ENCODE data around the gene REL.

GRCh38 chr2:60957643-60958042 is 76.3 kb downstream of the REL start:
- TF ChIP-seq PATZ1 (CRISPR knock-in tag; IDR thresholded peaks at IDR 0.05; ENCODE audit: borderline replicate concordance): no peak
- TF ChIP-seq PPARA (CRISPR knock-in tag; IDR thresholded peaks at IDR 0.05; ENCODE audit: borderline replicate concordance): no peak
- TF ChIP-seq SNAI2 (CRISPR knock-in tag; IDR thresholded peaks at IDR 0.05): no peak
- no peak for TF ChIP-seq ZFP30 (CRISPR knock-in tag; IDR thresholded peaks at IDR 0.05)
- TF ChIP-seq TSHZ2 (CRISPR knock-in tag; IDR thresholded peaks at IDR 0.05): no peak
- no peak for TF ChIP-seq POU6F1 (CRISPR knock-in tag; IDR thresholded peaks at IDR 0.05; ENCODE audit: borderline replicate concordance, low read depth)
- TF ChIP-seq CREB5 (CRISPR knock-in tag; IDR thresholded peaks at IDR 0.05; ENCODE audit: low read depth): no peak
- TF ChIP-seq RARB (CRISPR knock-in tag; IDR thresholded peaks at IDR 0.05): no peak
- TF ChIP-seq ARNTL (CRISPR knock-in tag; IDR thresholded peaks at IDR 0.05; ENCODE audit: borderline replicate concordance, low read depth): no peak
- no peak for TF ChIP-seq OSR1 (CRISPR knock-in tag; IDR thresholded peaks at IDR 0.05)
- no peak for TF ChIP-seq ZNF565 (CRISPR knock-in tag; conservative IDR thresholded peaks at IDR 0.05; ENCODE audit: low read depth)
- TF ChIP-seq CSRNP3 (CRISPR knock-in tag; IDR thresholded peaks at IDR 0.05): no peak

Measured in SK-N-SH treated with all-trans-retinoic acid at 6 μM for 48 hours (cell line).